ENCODE measurements around the gene LSR. TPM values are rescaled to one million over a fixed set of nuclear protein-coding genes. Genes with fewer than 3 reads are reported as not detected.

LSR gene
- total RNA-seq, 1 experiment from 2014 or later = 152 TPM

GRCh38 chr19:35272122-35272719 is 23.4 kb downstream of the LSR start:
- Histone ChIP-seq H4K91ac (ENCODE audit: insufficient read length, low read depth, low read length) (no peak overlapping the region), H2AK5ac (ENCODE audit: insufficient read length, low read length) (no peak overlapping the region), H3K27ac (ENCODE audit: insufficient read length, low read depth, low read length) (no peak overlapping the region), H3K9me3 (ENCODE audit: control insufficient read depth, low read depth, low read length) (no peaks in the 10 kb centered on the region), H3K27me3 (ENCODE audit: insufficient read depth, low read length) (no peaks in the 10 kb centered on the region), H4K8ac (replicated peaks; ENCODE audit: insufficient read length, low read depth, low read length) (no peak overlapping the region), H3K9ac (ENCODE audit: extremely low read depth, insufficient read length, low read length) (no peak overlapping the region), H3K4me1 (ENCODE audit: insufficient read depth, low read length) (no peaks in the 10 kb centered on the region), H2BK20ac (ENCODE audit: low read depth, low read length, poor library complexity, severe bottlenecking) (no peak overlapping the region), H3K79me1 (ENCODE audit: insufficient read depth, low read depth, low read length, poor library complexity, severe bottlenecking) (no peaks in the 10 kb centered on the region), H3K23ac (ENCODE audit: insufficient read length, low read depth, low read length) (no peak overlapping the region), H3K79me2 (ENCODE audit: insufficient read depth, low read length) (no peaks in the 10 kb centered on the region), H3K56ac (ENCODE audit: insufficient read length, low read depth, low read length) (no peak overlapping the region), H2BK12ac (ENCODE audit: insufficient read length, low read depth, low read length) (no peak overlapping the region), H3K4me2 (ENCODE audit: insufficient read depth, insufficient read length, low read length) (no peak overlapping the region), H3K14ac (ENCODE audit: insufficient read depth, low read length) (no peak overlapping the region), H2AFZ (ENCODE audit: low read length) (no peak overlapping the region), H3K18ac (ENCODE audit: insufficient read length, low read depth, low read length) (no peak overlapping the region), H3K4ac (ENCODE audit: low read depth, low read length) (no peak overlapping the region), H2BK120ac (ENCODE audit: low read depth, low read length, poor library complexity, severe bottlenecking) (no peak overlapping the region), H2BK15ac (ENCODE audit: low read depth, low read length) (no peak overlapping the region), H3K23me2 (ENCODE audit: insufficient read length, low read depth, low read length, poor library complexity, severe bottlenecking) (peaks cover 5% of the 10 kb centered on the region), H4K5ac (ENCODE audit: insufficient read length, low read depth, low read length) (no peak overlapping the region), H2BK5ac (ENCODE audit: insufficient read length, low read length) (no peak overlapping the region), H4K20me1 (ENCODE audit: control insufficient read depth, insufficient read depth, insufficient read length) (no peaks in the 10 kb centered on the region), H3T11ph (ENCODE audit: low read length) (no peak overlapping the region)
- Mint-ChIP-seq H3K4me1 (peaks cover 2 to 5% of the 10 kb centered on the region in 2 experiments; a peak in 2 of 4 replicates), H3K9me3 (no peaks in the 10 kb centered on the region), H3K36me3 (ENCODE audit: insufficient read depth in 1 of 3, low read depth in 3 of 3) (peaks cover 32 to 67% (median 66%) of the 10 kb centered on the region in 3 experiments), H3K4me3 (no peak overlapping the region; a peak in 1 of 5 replicates), H3K27me3 (ENCODE audit: low read depth) (no peaks in the 10 kb centered on the region), H3K27ac (peak overlapping the region; percentile 29 to 53 (median 41); a peak in 4 of 7 replicates)
- no CpG with 5 or more reads among the region's 16 CpGs for WGBS (ENCODE audit: extremely low coverage, insufficient read length, low lambda C conversion rate)
- no peak for DNase-seq
- TF ChIP-seq CTCF (conservative IDR thresholded peaks at IDR 0.05) = no peak
